AG20443 (cell line): Measurements from ENCODE around the gene FBXO17.
"Not testable (repeated sequence)": the region's sequence is repeated elsewhere in the genome, so short reads cannot be mapped to it uniquely, and the experiment has no call there.

Source experiments
- DNase-seq: peaks from one replicate; pipeline ENCODE4 v3.0.0; 2012; ENCODE audit warnings: low spot score, mixed read lengths

The FBXO17 gene

GRCh38 chr19:38944981-38945506, 30.5 kb downstream of the FBXO17 start:
- no peak for DNase-seq

GRCh38 chr19:38942471-38943181, 32.9 kb downstream of the FBXO17 start:
- no peak for DNase-seq

GRCh38 chr19:38941979-38942378, 33.6 kb downstream of the FBXO17 start:
- no peak for DNase-seq

DNA sequence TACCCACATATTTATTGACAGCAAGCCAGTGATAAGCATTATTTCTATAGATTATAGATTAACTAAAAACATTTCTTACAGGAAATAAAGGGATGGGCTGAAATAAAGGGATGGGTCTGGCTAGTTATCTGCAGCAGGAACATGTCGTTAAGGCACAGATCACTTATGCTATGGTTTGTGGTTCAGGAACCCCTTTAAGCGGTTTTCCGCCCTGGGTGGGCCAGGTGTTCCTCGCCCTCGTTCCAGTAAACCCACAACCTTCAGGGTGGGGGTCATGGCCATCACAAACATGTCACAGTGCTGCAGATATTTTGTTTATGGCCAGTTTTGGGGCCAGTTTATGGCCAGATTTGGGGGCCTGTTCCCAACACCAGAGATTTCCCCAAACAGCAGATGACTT, 34.1 kb downstream of the FBXO17 start:
- DNase-seq: not testable (repeated sequence)

GRCh38 chr19:38939957-38940356, 35.6 kb downstream of the FBXO17 start:
- DNase-seq: no peak

DNA sequence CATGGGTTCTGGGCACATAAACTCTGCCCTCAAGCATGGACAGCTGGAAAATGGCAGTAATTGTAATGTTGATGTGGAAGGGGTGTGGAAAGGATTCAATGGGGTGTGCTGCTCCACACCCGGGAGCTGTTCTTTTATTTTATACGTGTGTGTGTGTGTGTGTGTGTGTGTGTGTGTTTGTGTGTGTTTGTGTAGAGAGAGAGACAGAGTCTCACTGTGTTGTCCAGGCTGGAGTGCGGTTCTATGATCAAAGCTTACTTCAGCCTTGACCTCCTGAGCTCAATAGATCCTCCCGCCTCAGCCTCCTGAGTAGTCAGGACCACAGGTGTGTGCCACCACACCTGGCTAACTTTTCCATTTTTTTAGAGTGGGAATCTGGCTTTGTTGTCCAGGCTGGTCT, 42.0 kb downstream of the FBXO17 start:
- DNase-seq: no peak

DNA sequence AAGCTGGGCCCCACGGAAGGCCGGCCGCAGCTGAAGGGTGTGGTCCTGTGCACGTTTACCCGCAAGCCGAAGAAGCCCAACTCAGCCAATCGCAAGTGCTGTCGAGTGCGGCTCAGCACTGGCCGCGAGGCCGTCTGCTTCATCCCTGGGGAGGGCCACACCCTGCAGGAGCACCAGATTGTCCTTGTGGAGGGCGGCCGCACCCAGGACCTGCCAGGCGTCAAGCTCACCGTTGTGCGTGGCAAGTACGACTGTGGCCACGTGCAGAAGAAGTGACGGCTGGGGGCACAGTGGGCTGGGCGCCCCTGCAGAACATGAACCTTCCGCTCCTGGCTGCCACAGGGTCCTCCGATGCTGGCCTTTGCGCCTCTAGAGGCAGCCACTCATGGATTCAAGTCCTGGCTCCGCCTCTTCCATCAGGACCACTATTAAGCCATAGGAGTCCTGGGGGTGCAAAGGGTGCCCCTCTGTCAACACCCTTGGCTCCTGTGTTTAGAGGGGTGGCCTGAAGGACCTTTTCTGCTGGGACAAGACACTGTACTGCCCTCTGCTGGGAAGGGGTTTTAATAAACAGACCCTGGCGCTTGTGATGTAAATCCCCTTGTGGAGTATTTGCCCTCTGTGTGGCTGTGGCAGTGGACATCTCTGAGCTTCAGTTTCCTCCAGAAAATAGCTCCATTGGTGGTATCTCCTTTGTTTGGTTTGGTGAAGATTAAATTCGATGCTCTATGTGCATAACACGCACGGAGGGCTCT, 42.9 kb downstream of the FBXO17 start:
- peak; percentile 16 for DNase-seq

- no peak for DNase-seq
Measured at GRCh38 chr19:38931521-38931793, 44.1 kb downstream of the FBXO17 start.

- DNase-seq: peak; percentile 98
Measured at GRCh38 chr19:38930776-38931520, 44.6 kb downstream of the FBXO17 start, which contains the start of gene MRPS12. Gene MRPS12, plus strand, starts transcription at chr19:38930944. Its CDS starts 351 bp downstream, at chr19:38931295.

GRCh38 chr19:38929929-38930775, 45.4 kb downstream of the FBXO17 start, which contains the start of gene SARS2:
Gene SARS2, minus strand, starts transcription at chr19:38930763. Its CDS starts 27 bp downstream, at chr19:38930736.
- DNase-seq: peak; percentile 100

DNA sequence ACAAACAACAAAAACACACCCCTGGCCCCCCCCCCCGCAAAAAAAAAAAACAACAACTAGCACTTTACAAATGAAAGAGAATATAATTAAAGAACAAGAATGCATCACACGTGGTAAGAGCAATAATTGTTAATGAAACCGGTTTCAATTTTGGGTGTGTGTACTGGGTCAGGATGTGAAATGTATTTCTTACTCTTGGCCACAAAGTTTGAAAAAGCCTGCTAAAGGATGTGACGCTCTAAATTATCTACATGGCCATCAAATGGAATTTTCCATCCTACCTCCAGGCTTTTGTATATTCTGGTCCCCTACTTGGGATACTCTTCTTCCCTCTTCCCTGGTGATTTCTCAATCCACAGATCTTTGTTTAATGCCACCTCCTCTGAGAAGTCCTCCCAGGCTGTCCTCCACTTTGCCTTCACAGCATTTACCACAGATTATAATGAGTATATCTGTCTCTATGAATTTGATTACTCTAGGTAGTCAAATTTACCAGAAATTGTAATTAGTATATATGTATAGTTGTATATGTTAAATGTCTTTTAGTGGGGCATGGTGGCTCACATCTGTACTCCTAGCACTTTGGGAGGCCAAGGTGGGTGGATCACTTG, 47.0 kb downstream of the FBXO17 start:
- no peak for DNase-seq

- DNase-seq: no peak
Measured at GRCh38 chr19:38924388-38924787, 51.2 kb downstream of the FBXO17 start.

DNA sequence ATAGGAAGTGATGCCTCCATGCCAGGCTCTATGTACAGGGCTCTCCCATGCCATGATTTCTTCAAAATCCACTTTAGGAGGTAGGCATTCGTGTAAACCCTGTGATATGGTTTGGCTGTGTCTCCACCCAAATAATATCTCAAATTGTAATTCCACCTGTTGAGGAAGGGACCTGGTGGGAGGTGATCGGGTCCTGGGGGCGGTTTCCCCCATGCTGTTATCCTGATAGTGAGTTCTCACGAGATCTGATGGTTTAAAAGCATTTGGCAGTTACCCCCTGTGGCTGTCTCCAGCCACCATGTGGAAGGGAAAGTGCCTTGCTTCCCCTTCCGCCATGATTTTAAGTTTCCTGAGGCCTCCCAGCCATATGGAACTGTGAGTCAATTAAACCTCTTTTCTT, 53.1 kb downstream of the FBXO17 start:
- DNase-seq: no peak

GRCh38 chr19:38921420-38922274, 53.9 kb downstream of the FBXO17 start:
- DNase-seq: no peak

- no peak for DNase-seq
Measured at GRCh38 chr19:38920602-38921419, 54.7 kb downstream of the FBXO17 start.

GRCh38 chr19:38919837-38920601, 55.5 kb downstream of the FBXO17 start:
- no peak for DNase-seq

- no peak for DNase-seq
Measured at GRCh38 chr19:38918526-38918925, 57.0 kb downstream of the FBXO17 start.

DNA sequence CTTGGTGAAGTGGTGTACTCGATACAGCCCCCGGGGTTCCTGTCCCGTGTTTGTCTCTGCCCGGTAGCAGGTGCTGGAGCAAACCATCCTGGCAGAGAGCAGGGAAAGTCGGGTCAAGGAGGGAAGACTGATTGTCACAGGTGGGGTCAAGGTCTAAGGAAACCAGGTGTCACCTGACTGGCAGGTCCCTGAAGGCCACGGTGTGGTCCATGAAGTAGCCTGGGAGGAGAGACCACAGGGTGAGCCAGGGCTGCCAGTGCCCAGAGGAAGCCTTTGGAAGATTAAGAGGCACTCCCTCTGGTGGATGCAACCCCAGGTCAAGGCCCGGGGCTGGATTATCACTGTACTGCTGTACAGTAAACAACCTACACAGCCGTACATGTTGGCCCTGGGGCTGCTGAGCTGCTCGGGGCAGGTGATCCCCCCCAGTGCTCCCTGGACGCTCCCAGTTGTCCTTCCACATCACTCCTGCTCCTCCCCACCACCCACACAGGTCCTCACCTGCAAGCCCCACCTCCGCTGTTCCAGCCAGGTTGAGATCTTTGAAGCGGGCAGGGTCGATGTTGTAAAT, 57.5 kb downstream of the FBXO17 start:
- DNase-seq: no peak
